C4-2B (cell line): Measurements from ENCODE around the gene GPC2.
"Not testable (repeated sequence)": the region's sequence is repeated elsewhere in the genome, so short reads cannot be mapped to it uniquely, and the experiment has no call there.

ENCODE experiments used
- CTCF ChIP-seq: fragments of 450-650 bp; conservative IDR thresholded peaks from 2 replicates; pipeline ENCODE4 v1.5.1; 2017; ENCODE audit warnings: mild to moderate bottlenecking
- ZFX ChIP-seq: fragments of 450-650 bp; IDR thresholded peaks from 2 replicates; pipeline ENCODE4 v1.6.1; 2017

DNA sequence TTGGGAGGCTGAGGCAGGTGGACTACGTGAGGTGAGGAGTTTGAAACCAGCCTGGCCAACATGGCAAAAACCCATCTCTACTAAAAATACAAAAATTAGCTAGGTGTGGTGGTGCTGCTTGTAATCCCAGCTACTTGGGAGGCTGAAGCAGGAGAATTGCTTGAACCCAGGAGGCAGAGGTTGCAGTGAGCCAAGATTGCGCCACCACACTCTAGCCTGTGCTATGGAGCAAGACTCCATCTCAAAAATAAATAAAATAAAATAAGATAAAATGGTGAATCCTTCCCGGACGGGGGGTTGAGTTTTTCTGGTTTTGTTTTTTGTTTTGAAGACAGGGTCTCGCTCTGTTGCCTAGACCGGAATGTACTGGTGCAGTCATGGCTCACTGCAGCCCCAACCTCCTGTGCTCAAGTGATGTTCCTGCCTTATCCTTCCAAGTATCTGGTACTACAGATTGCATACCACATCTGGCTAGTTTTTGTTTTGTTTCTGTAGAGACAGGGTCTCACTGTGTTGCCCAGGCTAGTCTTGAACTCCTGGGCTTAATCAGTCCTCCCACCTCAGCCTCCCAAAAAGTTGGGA lies 15.2 kb upstream of the GPC2 start:
- TF ChIP-seq CTCF, ZFX: not testable (repeated sequence)
